ENCODE measurements around the gene HOXA6.

Gene HOXA6

GRCh38 chr7:27123477-27124053 is 24.0 kb downstream of the HOXA6 start:
- no peaks in the 10 kb centered on the region for H4K20me1 ChIP-seq
- no peaks in the 10 kb centered on the region for H3K4me1 ChIP-seq
- no peak overlapping the region for H3K4me3 ChIP-seq
- no peak overlapping the region for H3K27ac ChIP-seq
- TF ChIP-seq Cebpa-rat (IDR thresholded peaks at IDR 0.05): no peak
- H3K9ac ChIP-seq: no peak overlapping the region
- no peak overlapping the region for H3K4me2 ChIP-seq
- H3K36me3 ChIP-seq: no peaks in the 10 kb centered on the region
- H3K9me3 ChIP-seq (replicated peaks in 1 of 11): peaks cover 0 to 19% (median 10%) of the 10 kb centered on the region in 11 experiments; a peak in 11 of 22 replicates
- no peaks in the 10 kb centered on the region; a peak in 1 of 22 replicates for H3K27me3 ChIP-seq

- Histone ChIP-seq H3K4me1 (no peaks in the 10 kb centered on the region), H3K4me2 (no peak overlapping the region), H3K27ac (no peak overlapping the region), H3K9ac (no peak overlapping the region), H4K20me1 (no peaks in the 10 kb centered on the region), H3K36me3 (no peaks in the 10 kb centered on the region), H3K9me3 (replicated peaks in 1 of 11) (peaks cover 0 to 19% (median 10%) of the 10 kb centered on the region in 11 experiments; a peak in 10 of 22 replicates), H3K27me3 (no peaks in the 10 kb centered on the region; a peak in 1 of 22 replicates), H3K4me3 (no peak overlapping the region)
- 0 out of 22 replicates have a peak, but pooled peaks of 1 of the 11 experiments have one; percentile 7 for TF ChIP-seq Cebpa-rat (IDR thresholded peaks at IDR 0.05)
Measured at GRCh38 chr7:27123007-27123476, 24.5 kb downstream of the HOXA6 start.

- no peaks in the 10 kb centered on the region for H4K20me1 ChIP-seq
- no peaks in the 10 kb centered on the region for H3K36me3 ChIP-seq
- no peaks in the 10 kb centered on the region; a peak in 1 of 22 replicates for H3K27me3 ChIP-seq
- H3K9ac ChIP-seq: no peak overlapping the region
- no peak overlapping the region for H3K27ac ChIP-seq
- no peak overlapping the region for H3K4me2 ChIP-seq
- H3K4me1 ChIP-seq: no peaks in the 10 kb centered on the region
- no peak for TF ChIP-seq Cebpa-rat (IDR thresholded peaks at IDR 0.05)
- no peak overlapping the region for H3K4me3 ChIP-seq
- H3K9me3 ChIP-seq (replicated peaks in 1 of 11): peaks cover 0 to 19% (median 10%) of the 10 kb centered on the region in 11 experiments; a peak in 10 of 22 replicates
Measured at GRCh38 chr7:27122077-27122910, 25.3 kb downstream of the HOXA6 start.

GRCh38 chr7:27121684-27122076 is 25.9 kb downstream of the HOXA6 start:
- H4K20me1 ChIP-seq: no peaks in the 10 kb centered on the region
- TF ChIP-seq Cebpa-rat (IDR thresholded peaks at IDR 0.05): no peak
- H3K9ac ChIP-seq: no peak overlapping the region
- H3K4me3 ChIP-seq: no peak overlapping the region
- no peaks in the 10 kb centered on the region for H3K4me1 ChIP-seq
- no peaks in the 10 kb centered on the region for H3K27me3 ChIP-seq
- no peak overlapping the region for H3K4me2 ChIP-seq
- H3K36me3 ChIP-seq: no peaks in the 10 kb centered on the region
- H3K9me3 ChIP-seq (replicated peaks in 1 of 11): peaks cover 0 to 19% (median 10%) of the 10 kb centered on the region in 11 experiments; a peak in 10 of 22 replicates
- no peak overlapping the region for H3K27ac ChIP-seq

GRCh38 chr7:27119412-27119911 is 28.1 kb downstream of the HOXA6 start:
- H3K9me3 ChIP-seq (replicated peaks in 1 of 11): peaks cover 0 to 16% (median 8%) of the 10 kb centered on the region in 11 experiments; a peak in 10 of 22 replicates
- no peak overlapping the region for H3K4me3 ChIP-seq
- H3K27me3 ChIP-seq: no peaks in the 10 kb centered on the region
- H3K4me2 ChIP-seq: no peak overlapping the region
- TF ChIP-seq Cebpa-rat (IDR thresholded peaks at IDR 0.05): no peak
- H3K9ac ChIP-seq: no peak overlapping the region
- no peaks in the 10 kb centered on the region for H3K36me3 ChIP-seq
- H4K20me1 ChIP-seq: no peaks in the 10 kb centered on the region
- H3K4me1 ChIP-seq: no peaks in the 10 kb centered on the region
- H3K27ac ChIP-seq: no peak overlapping the region

GRCh38 chr7:27118580-27118979 is 29.0 kb downstream of the HOXA6 start:
- Histone ChIP-seq H3K4me1 (no peaks in the 10 kb centered on the region), H3K27me3 (no peaks in the 10 kb centered on the region), H3K4me2 (no peak overlapping the region), H3K9ac (no peak overlapping the region), H3K9me3 (replicated peaks in 1 of 11) (peaks cover 0 to 8% (median 1%) of the 10 kb centered on the region in 11 experiments; a peak in 8 of 22 replicates), H3K36me3 (no peaks in the 10 kb centered on the region), H4K20me1 (no peaks in the 10 kb centered on the region), H3K4me3 (no peak overlapping the region), H3K27ac (no peak overlapping the region)
- TF ChIP-seq Cebpa-rat (IDR thresholded peaks at IDR 0.05): no peak

GRCh38 chr7:27117887-27118491 is 29.6 kb downstream of the HOXA6 start:
- no peak overlapping the region for H3K27ac ChIP-seq
- no peaks in the 10 kb centered on the region for H3K27me3 ChIP-seq
- H3K9me3 ChIP-seq (replicated peaks in 1 of 11): peaks cover 0 to 8% (median 0%) of the 10 kb centered on the region in 11 experiments; a peak in 5 of 22 replicates
- TF ChIP-seq Cebpa-rat (IDR thresholded peaks at IDR 0.05): no peak
- no peaks in the 10 kb centered on the region for H4K20me1 ChIP-seq
- H3K4me2 ChIP-seq: no peak overlapping the region
- H3K4me1 ChIP-seq: no peaks in the 10 kb centered on the region
- no peaks in the 10 kb centered on the region for H3K36me3 ChIP-seq
- no peak overlapping the region for H3K4me3 ChIP-seq
- H3K9ac ChIP-seq: no peak overlapping the region

GRCh38 chr7:27116962-27117886 is 30.4 kb downstream of the HOXA6 start:
- no peaks in the 10 kb centered on the region for H3K4me1 ChIP-seq
- no peaks in the 10 kb centered on the region for H3K27me3 ChIP-seq
- no peak overlapping the region for H3K4me3 ChIP-seq
- no peaks in the 10 kb centered on the region for H4K20me1 ChIP-seq
- no peaks in the 10 kb centered on the region for H3K36me3 ChIP-seq
- H3K4me2 ChIP-seq: no peak overlapping the region
- no peak overlapping the region for H3K9ac ChIP-seq
- no peak for TF ChIP-seq Cebpa-rat (IDR thresholded peaks at IDR 0.05)
- no peak overlapping the region for H3K27ac ChIP-seq
- peaks cover 0 to 6% (median 0%) of the 10 kb centered on the region in 11 experiments; a peak in 3 of 22 replicates for H3K9me3 ChIP-seq (replicated peaks in 1 of 11)
